Heart left ventricle (tissue), 16 donors: ENCODE results near the gene MAGI2. TPM values are rescaled to one million over a fixed set of nuclear protein-coding genes. Genes with fewer than 3 reads are reported as not detected.
"Not testable (repeated sequence)": the region's sequence is repeated elsewhere in the genome, so short reads cannot be mapped to it uniquely, and the experiment has no call there.

Experiments used
- ATAC-seq, 4 donors: fragments of 200-7000 bp; cut with Tn5 transposase; one replicate each; pipeline ENCODE4 v1.9.1; 2020 to 2022; ENCODE audit warnings: moderate library complexity in 4 of 4, mild to moderate bottlenecking in 3 of 4, moderate number of reproducible peaks in 1 of 4
- DNase-seq, 5 donors: peaks; one replicate each; pipeline ENCODE4 v3.0.0-alpha.2; 2020
- H3K27ac ChIP-seq, 12 donors: fragments of 200-600 bp; sonication (generic) in 4 of 12; one replicate each; pipeline versions ENCODE4 v1.5.0 to v1.8.0; 2016 to 2022; ENCODE audit warnings: mild to moderate bottlenecking in 2 of 12
- H3K27me3 ChIP-seq, 9 donors: fragments of 200-600 bp; sonication (generic) in 2 of 9; one replicate each; pipeline versions ENCODE4 v1.5.1 to v1.8.0; 2016 to 2022; ENCODE audit warnings: mild to moderate bottlenecking in 3 of 9
- H3K36me3 ChIP-seq, 9 donors: fragments of 200-600 bp; sonication (generic) in 2 of 9; one replicate each; pipeline versions ENCODE4 v1.5.0 to v1.8.0; 2018 to 2022; ENCODE audit warnings: mild to moderate bottlenecking in 2 of 9
- H3K4me1 ChIP-seq, 12 donors: fragments of 200-600 bp; sonication (generic) in 4 of 12; one replicate each; pipeline versions ENCODE4 v1.5.0 to v1.8.0; 2016 to 2022; ENCODE audit warnings: mild to moderate bottlenecking in 3 of 12
- H3K4me3 ChIP-seq, 12 donors: fragments of 200-600 bp; sonication (generic) in 4 of 12; one replicate each; pipeline versions ENCODE4 v1.5.0 to v1.8.0; 2017 to 2022; ENCODE audit warnings: mild to moderate bottlenecking in 9 of 12, moderate library complexity in 4 of 12
- H3K9me3 ChIP-seq, 12 donors: fragments of 200-600 bp; sonication (generic) in 4 of 12; one replicate each; pipeline versions ENCODE4 v1.5.0 to v1.8.0; 2016 to 2022; ENCODE audit warnings: mild to moderate bottlenecking in 1 of 12
- POLR2A ChIP-seq, 2 donors: fragments of 450-650 bp; IDR thresholded peaks; one replicate each; pipeline ENCODE4 v1.6.1; 2017; ENCODE audit warnings: antibody characterized with exemption in 2 of 2, mild to moderate bottlenecking in 2 of 2, moderate library complexity in 2 of 2
- WGBS, 4 donors: extraction: QIAGEN DNeasy Blood & Tissue Kit in 2 of 4; methylation state at CpG; one replicate each; pipeline versions ENCODE4 v1.1.5 to v1.1.7; 2013 to 2018; 5-methylcytosine and 5-hydroxymethylcytosine counted together
- intact Hi-C, 10 donors: fragments of 100-400 bp; cut with DNase I; formaldehyde crosslinking; loops; one replicate each; pipeline versions ENCODE4 v1.11.1 to v1.14.2; 2022
- polyA plus RNA-seq, 2 donors: library from polyadenylated mRNA; stranded (reverse); fragments of 200-250 nt; gene quantifications; one replicate each; pipeline ENCODE4 v1.2.3, GENCODE V29; 2013
- total RNA-seq, 9 donors: library from RNA; depleted of rRNA in 2 of 9; stranded (reverse); fragments of >200 nt in 2 of 9; fragmentation: NEBNext Ultra II Directional in 3 of 9; extraction: Animal tissue kit (Norgen Biotek cat#: 25700) in 3 of 9; gene quantifications; one replicate each; pipeline versions ENCODE4 v1.1.0 to v1.2.4, GENCODE V29; 2016 to 2023
- TF ChIP-seq, protein P1 (sequence below), 12 donors: fragments of 200-600 bp; sonication (generic) in 4 of 12; IDR thresholded peaks; one replicate each; pipeline versions ENCODE4 v1.5.0 to v1.8.0; 2018 to 2022; ENCODE audit warnings: antibody characterized with exemption in 12 of 12, mild to moderate bottlenecking in 5 of 12
- donor health status: ischemic (EF 13 %, LVEDD 7.1; RV severe dilation, severe dysfunction).
- donor health status: healthy with polysubstance abuse.
- donor health status: DM: no; HTN: yes; CAD: no.
- donor health status: DM: no; HTN: no; CAD: no.
- donor health status: ischemic (EF 25% LVEDD 6.9; RV normal size, moderate dysfunction).
- donor health status: ischemic (EF 25% LVEDD 5.7; RV mildly dilated, moderate dysfunction).
- donor health status: healthy.
- donor health status: DM: yes; HTN: yes; CAD: no.
- donor health status: ischemic (EF 35%, LVEDD 5.7; RV mildly dilated, moderate dysfunction).
- donor health status: nonischemic (EF 11% LVEDD 7.7; RV severe dilation, severe dysfunction).
- donor health status: DM: yes; HTN: yes; CAD: no.
- donor health status: PGD.
- donor health status: ischemic (EF 29% LVEDD 5.4; RV normal size, mild dysfunction).
- donor health status: nonischemic (EF 23%, LVEDD 6.1; RV moderate dilation, normal function).

Gene MAGI2
- total and polyA plus RNA-seq, 11 donors = 1.1 to 6.8 (median 3.8) TPM

DNA sequence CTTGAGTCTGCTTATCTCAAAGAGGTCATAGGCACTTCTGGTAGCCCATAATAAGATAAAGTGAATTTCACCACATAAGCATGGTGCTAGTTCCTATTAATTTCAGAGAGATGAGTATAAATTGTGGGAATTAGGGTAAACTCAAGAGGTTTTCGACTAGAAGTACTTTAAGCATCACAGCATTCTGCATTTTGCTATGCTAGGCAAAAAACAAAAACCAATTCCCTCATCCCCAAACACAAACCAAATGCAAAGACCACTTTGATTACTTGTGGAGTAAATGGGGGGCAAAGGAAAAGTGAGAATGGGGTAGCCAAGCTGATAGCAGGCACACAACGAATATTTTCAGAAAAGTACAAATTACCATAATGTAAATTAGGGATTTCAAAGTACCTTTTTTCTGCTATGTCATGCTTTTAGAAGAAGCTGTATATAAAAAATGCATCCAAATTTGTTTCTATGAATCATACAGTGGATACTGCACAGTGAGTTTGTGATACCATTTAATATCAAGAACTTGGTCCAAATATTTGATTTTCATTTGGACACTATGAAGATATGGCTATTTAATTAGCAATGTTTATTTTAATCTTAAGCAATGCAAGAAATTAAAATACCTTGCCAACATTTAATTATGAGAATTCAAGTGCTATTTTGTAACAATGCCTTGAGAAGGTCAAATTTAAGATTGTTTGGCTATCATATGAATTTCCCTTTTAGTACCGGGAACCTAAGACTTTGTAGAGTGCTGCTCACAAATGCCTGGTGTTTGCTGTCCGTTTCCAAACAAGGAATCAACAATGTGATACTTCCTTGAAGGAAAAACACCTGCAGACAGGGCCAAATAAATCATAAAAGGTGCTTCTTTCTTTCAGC is 1199.4 kb downstream of the MAGI2 start:
- H3K27me3 ChIP-seq = no peaks in the 10 kb centered on the region
- no peaks in the 10 kb centered on the region for H3K4me1 ChIP-seq
- 77 to 86% (median 81%) methylated on average over 4 of the region's 4 CpGs for WGBS, 4 donors
- no peak for DNase-seq
- H3K9me3 ChIP-seq = peaks cover 0 to 7% (median under 1%) of the 10 kb centered on the region in 12 donors
- intact Hi-C loops = loop anchor here in 1 of 10 donors (10.0 kb wide), 1 partner anchor 59 kb away; no protein-coding TSS in a partner anchor
- no peaks in the 10 kb centered on the region for H3K36me3 ChIP-seq
- H3K4me3 ChIP-seq = no peak overlapping the region
- ATAC-seq = no peak
- TF ChIP-seq POLR2A (IDR thresholded peaks at IDR 0.05) = no peak
- TF ChIP-seq, protein P1, sequence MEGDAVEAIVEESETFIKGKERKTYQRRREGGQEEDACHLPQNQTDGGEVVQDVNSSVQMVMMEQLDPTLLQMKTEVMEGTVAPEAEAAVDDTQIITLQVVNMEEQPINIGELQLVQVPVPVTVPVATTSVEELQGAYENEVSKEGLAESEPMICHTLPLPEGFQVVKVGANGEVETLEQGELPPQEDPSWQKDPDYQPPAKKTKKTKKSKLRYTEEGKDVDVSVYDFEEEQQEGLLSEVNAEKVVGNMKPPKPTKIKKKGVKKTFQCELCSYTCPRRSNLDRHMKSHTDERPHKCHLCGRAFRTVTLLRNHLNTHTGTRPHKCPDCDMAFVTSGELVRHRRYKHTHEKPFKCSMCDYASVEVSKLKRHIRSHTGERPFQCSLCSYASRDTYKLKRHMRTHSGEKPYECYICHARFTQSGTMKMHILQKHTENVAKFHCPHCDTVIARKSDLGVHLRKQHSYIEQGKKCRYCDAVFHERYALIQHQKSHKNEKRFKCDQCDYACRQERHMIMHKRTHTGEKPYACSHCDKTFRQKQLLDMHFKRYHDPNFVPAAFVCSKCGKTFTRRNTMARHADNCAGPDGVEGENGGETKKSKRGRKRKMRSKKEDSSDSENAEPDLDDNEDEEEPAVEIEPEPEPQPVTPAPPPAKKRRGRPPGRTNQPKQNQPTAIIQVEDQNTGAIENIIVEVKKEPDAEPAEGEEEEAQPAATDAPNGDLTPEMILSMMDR (IDR thresholded peaks at IDR 0.05) = no peak
- H3K27ac ChIP-seq = no peak overlapping the region

DNA sequence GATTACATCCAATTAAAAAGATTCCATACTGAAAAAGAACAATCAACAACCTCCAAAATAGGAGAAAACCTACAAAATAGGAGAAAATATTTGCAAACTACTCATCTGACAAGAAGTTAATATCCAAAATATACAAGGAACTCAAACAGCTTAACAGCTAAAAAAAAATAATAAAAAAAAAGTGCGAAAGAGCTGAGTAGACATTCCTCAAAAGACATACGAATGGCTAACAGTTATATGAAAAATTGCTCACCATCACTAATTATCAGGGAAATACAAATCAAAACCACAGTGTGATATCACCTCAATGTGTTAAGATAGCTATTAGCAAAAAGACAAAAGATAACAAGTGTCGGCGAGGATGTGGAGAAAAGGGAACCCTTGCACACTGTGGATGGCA is 1204.6 kb downstream of the MAGI2 start:
- H3K9me3 ChIP-seq = peaks cover 0 to 29% (median 17%) of the 10 kb centered on the region in 12 donors
- WGBS, 4 donors = 92 to 97% (median 94%) methylated on average over 4 of the region's 4 CpGs

DNA sequence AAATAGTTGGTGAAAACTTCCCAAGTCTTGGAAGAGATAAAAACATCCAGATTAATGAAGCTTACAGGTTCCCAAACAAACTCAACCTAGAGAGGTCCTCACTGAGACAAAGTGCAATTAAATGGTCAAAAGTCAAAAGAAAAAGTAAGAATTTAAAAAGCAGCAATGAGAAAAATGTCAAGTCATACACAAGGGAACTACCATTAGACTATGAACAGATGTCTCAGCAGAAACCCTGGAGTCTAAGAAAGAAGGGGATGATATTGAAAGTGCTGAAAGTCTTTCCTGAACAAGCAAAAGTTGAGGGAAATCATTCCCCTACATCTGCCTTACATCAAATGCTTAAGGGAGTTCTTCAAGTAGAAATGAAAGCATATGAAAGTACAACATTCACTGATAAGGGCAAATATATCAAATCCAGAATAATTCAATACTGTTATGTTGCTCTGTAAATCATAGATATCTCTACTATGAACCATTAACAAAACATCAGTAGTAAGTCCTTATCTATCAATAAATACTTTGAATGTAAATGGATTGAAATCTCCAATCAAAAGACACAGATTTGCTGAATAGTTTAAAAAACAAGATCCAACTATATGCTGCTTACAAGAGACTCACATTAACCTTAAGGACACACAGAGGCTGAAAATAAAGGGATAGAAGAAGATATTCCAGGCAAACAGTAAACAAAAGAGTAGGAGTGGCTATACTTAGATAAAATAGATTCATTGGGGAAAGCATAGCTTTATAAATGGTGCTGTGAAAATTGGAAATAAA is 1205.4 kb downstream of the MAGI2 start:
- no peaks in the 10 kb centered on the region for H3K4me1 ChIP-seq
- H3K36me3 ChIP-seq = no peaks in the 10 kb centered on the region
- H3K27me3 ChIP-seq = no peaks in the 10 kb centered on the region
- peaks cover 0 to 29% (median 17%) of the 10 kb centered on the region in 12 donors for H3K9me3 ChIP-seq
- intact Hi-C loops = no loop called here
- DNase-seq (no peak), ATAC-seq (no peak)
- no peak overlapping the region for H3K27ac ChIP-seq
- H3K4me3 ChIP-seq = no peak overlapping the region
- TF ChIP-seq POLR2A (IDR thresholded peaks at IDR 0.05) = no peak
- TF ChIP-seq, protein P1 (IDR thresholded peaks at IDR 0.05) = no peak

More for the DNA sequence above, 1204.6 kb downstream of the MAGI2 start:
- Histone ChIP-seq H3K36me3 (no peaks in the 10 kb centered on the region), H3K27ac (no peak overlapping the region), H3K4me3 (no peak overlapping the region), H3K4me1 (no peaks in the 10 kb centered on the region), H3K27me3 (no peaks in the 10 kb centered on the region)
- DNase-seq (no peak), ATAC-seq (no peak)
- no peak for TF ChIP-seq POLR2A (IDR thresholded peaks at IDR 0.05)
- TF ChIP-seq, protein P1 (IDR thresholded peaks at IDR 0.05) = no peak
- intact Hi-C loops = no loop called here

DNA sequence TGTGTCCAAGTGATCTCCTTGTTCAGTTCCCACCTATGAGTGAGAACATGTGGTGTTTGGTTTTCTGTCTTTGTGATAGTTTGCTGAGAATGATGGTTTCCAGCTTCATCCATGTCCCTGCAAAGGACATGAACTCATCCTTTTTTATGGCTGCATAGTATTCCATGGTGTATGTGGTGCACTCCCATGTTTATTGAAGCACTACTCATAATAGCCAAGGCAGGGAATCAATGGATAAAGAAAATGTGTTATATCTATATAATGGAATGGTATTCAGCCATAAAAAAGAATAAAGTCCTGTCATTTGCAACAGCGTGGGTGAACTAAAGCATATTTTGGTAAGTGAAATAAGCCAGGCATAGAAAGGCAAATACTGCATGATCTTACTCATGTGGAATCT is 1213.3 kb downstream of the MAGI2 start:
- 91 to 100% (median 96%) methylated on average over 1 of the region's 1 CpG for WGBS, 4 donors
- ATAC-seq, H3K27me3 ChIP-seq, H3K27ac ChIP-seq, H3K4me3 ChIP-seq, intact Hi-C loops, H3K9me3 ChIP-seq, H3K4me1 ChIP-seq, H3K36me3 ChIP-seq, DNase-seq: not testable (repeated sequence)
